Posterior cingulate gyrus (tissue), 11 donors: Measurements from ENCODE around the gene DCANP1.
A peak's percentile ranks its signal among the peaks of the same experiment; 100 is the strongest.
"Not testable (repeated sequence)": the region's sequence is repeated elsewhere in the genome, so short reads cannot be mapped to it uniquely, and the experiment has no call there.

Experiments
- DNase-seq, 10 donors: peaks; one replicate each; pipeline versions ENCODE4 v3.0.0 to v3.0.0-alpha.2; 2020 to 2021; ENCODE audit warnings: mixed read lengths in 3 of 10
- intact Hi-C: fragments of 100-400 bp; cut with DNase I; formaldehyde crosslinking; loops from one replicate; pipeline ENCODE4 v1.15.1; 2023

Gene DCANP1, protein sequence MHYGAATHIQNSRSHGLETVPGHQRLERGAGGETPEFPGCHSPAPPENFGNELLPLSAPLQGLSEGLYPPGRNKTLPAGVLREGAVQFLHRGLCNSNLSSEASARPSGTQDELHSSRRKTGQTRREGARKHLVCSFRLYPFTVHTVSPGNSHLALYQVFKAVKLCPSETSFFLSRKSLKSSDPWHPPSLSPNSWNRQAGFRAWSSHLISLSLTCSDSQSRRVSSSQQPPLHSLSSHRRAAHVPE

DNA sequence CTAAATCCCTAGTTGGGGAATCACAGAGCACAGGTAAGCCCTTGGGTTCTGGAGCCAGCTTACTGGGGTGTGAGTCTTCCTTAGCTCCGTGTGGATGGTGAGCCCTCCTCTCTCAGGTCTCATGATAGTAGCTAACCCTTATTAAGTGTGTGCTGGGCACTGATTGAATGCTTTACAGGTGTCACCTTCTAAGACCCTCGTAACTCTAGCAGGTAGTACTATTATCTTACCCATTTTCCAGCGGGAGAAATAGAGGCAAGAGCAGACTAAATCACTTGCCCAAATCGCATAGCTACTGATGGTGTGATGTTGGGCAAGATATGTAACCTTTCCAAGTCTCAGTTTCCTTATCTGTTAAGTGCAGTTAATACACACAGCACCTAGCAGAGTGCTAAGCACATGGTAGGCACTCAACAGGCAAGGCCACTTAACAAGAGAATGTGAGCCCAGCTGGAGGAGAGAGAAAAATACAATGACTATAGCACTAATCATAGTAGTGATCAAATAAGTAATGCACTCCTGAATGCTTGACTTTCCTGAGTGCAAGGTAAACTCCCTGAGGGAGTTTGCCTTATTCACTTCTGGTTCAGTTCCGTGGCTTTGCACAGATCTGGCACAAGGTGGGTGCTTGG lies at the start of gene DCANP1:
TSS of gene DCANP1 (minus strand) at position 51 of the 632 bp plus-strand sequence. CDS start 240 bp downstream, outside the sequence.
- no peak for DNase-seq
- intact Hi-C loops, result no loop called here

DNA sequence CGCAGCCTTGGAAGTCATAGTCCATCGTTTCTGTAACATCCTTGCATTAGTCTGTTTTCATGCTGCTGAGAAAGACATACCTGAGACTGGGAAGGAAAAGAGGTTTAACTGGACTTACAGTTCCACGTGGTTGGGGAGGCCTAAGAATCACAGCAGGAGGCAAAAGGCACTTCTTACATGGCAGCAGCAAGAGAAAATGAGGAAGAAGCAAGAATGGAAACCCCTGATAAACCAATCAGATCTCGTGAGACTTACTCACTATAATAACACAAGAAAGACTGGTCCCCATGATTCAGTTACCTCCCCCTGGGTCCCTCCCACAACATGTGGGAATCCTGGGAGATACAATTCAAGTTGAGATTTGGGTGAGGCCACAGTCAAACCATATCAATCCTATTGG lies 48.4 kb upstream of the DCANP1 start:
- DNase-seq, intact Hi-C loops: not testable (repeated sequence)

DNA sequence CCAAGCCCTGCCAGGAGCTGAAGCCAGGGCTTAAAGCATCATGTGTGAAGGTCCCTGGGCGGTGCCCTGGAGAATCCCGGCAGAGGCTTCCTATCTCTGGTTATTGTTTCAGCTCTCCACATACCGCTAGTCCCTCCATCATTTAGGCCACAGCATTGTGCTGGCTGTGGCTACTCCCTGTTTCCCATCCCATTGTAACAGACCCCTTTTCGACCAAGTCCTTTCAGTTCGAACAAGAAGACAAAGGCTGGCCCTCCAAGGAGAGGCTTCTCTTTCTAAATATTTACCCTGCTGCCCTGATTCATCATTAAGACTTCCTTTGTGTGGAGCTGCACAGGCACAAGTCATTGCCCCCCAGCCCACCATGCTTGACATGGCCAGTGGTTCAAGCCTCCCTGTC lies 47.0 kb upstream of the DCANP1 start:
- no peak for DNase-seq
- intact Hi-C loops, result no loop called here

DNA sequence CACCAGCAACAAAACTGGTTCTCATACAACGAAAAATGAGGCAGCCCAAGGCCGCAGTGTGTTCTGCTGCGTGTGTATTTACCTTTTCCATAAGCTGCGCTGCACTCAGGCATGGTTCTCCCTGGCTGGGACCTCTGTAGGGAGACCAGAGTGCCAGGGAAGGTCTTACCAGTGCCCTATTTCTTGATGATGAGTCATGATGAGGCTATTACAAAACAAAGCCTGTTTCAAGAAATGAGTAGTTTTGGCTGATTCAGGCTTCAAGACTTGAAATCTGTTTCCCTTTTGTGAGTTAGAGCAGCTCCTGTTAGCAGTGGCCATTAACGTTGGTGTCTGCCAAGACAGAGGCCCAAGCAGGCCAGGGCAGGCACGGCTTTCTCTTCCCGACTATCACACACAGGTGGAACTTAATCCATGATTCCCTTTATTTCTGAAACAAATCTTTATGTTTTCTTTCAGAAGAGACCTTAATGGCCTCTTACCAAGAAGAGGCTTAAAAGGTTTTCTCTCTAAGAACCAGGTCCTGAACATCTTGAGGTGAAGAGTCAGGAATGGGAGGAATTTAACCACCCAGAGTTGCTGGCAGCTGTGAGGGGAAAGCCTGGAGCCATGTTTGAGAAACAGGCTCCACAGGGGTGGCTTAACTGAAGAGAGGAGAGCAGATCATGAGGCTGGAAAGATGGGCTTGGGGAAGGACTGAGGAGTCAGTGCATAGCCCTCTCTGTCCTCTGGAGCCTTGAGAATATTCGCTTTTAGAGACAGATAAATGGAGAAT lies 46.4 kb upstream of the DCANP1 start:
- no peak for DNase-seq
- intact Hi-C loops, result no loop called here

DNA sequence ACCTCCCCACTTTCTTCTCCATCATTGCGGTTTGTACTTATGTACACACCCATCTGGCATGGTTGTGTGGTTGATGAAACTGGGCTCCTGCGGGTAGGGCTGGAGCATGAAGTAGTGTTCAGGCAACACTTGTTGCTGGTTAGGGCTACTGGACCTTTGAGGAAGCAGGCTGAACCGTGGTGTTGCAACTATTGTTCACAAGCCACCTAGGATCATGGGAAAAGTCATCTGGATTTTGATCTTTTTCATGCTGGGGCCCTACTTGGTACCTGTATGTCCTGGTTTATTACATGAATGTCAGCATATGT lies 45.1 kb upstream of the DCANP1 start:
- intact Hi-C loops, result no loop called here
- no peak for DNase-seq

DNA sequence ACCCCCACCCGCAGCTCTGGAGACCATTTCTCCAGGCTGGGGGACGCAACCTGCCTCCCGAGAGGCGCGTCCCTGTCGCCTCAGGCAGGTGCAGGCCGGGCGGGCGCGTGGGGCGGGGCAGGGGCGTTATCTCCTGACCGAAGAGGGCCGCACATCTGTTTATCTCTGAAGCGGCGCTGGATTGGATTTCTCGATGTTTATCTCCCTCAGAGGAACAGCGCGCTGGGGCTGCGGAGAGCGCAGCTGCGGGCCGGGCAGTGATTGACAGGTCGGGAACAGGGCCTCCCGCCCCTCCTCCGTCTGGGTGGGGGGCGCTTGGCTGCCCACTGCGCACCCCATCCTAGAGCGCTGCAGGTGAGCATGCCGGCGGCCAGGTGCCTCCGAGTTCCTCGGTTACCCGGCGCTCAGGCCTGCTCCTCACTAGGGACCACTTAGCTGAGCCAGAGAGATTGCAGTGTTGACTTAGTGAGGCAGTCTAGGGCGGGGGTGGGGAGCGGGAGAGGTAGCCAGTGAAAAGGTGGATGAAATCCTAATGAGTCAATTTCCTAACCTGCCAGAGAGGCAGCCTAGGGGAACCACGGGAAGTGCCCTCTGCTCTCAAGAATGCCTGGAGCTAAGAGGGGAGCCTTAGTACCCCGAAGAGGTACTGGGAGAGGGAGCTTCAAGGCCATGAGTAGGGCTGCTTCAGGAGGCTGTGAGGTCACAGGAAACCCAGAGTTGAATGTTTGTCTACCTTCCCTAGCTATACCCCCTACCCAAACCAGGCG lies 44.6 kb upstream of the DCANP1 start:
- no peak for DNase-seq
- intact Hi-C loops, result no loop called here

DNA sequence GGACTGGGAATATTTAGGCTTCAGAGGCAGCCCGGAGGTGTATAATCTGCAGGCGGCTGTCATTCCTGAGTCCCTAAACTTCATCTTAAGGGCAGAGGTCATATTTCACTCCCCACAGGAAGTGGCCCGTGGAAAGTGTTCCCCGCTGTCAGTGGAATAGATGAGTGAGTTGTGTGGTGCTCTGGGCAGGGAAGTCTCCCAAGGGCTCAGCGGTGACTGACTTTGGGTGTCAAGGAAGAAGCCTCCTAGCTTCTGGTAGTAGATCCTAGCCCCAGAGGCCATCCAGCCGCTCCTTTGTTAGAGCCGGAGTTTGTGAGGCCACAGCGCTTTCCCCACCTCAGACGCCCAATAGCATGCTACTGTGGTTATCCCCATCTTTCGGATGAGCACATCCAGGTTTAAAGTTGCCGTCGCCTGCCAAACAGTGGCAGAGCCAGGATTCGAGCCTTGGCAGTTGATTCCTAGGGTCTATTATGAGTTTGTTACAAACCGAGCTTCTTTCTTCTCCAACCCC lies 43.9 kb upstream of the DCANP1 start:
- no peak for DNase-seq
- intact Hi-C loops, result no loop called here

DNA sequence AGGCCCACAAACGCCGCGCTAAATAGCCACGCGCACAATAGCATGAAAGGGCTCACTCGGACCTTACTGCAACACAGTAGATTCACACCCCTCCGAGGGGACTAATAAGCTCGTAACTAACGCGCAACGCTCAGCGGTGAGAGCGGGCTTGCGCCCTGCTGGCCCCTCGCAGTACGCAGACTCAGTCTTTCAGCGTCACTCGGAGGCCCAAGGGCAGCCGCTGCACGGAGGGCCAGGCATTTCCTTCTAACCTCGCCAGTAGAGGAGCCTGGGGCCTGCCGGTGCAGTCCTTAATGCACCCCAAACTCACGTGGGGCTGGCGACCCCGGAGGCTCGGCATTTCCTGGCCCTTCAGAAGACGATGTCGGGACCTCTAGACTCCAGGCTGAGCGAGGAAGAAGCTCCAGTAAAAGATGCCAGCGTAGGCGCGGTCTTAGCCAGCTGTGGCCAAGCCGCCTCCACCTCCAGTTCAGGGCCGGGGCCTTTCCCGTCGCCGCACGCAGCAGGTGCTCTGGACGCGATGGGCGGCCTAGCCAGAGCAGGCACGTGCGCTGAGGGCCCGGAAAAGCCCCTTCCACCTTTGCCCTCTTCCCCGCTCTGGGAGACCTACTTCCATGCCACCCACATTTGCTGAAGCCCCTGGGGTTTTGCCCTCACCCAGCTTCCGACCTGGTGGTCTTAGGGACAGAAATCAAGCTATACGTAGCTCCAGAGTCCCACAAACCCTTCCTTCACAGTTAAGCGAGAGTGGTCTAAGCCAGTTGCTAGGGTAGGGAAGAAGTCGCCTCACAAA lies 43.3 kb upstream of the DCANP1 start:
- no peak for DNase-seq
- intact Hi-C loops, result no loop called here

DNA sequence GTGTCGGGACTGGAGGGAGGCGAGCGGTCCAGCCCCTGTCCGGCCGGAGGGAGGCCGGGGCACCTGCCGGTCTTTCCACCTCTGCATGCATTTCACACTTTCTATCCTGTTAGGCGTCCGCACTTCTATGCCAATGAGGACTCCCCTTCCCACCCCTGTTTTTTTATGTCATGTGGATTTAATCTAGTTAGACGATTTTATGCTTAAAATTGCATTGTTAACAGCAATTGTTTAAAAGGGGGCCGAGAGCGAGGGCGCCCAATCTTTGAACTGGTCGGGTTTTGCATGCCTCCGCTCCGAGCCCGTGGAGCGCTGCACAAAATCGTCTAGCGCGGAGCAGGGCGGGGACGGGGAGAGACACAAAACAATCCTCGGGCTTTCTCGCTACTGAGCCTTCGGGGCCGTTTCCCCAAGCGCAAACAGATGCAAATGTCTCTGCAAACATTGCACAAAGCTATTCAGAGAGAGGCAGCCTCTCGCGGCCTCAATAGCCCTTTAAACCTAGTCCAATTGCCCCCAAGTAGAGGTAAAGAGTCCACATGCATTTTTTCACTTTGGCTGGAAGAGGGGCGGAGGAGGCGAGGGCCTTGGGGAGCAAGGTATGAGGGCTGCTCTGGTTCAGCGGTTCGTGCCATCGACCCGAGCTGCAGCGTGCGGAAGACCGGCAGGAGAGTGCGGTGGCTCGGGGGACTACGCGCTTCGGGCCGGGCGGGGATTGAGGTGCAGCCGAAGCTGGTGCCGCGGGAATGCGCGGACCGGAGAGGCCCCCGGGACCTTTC lies 42.5 kb upstream of the DCANP1 start:
- peak in 1 of 10 donors; percentile 70 for DNase-seq
- intact Hi-C loops, result no loop called here

DNA sequence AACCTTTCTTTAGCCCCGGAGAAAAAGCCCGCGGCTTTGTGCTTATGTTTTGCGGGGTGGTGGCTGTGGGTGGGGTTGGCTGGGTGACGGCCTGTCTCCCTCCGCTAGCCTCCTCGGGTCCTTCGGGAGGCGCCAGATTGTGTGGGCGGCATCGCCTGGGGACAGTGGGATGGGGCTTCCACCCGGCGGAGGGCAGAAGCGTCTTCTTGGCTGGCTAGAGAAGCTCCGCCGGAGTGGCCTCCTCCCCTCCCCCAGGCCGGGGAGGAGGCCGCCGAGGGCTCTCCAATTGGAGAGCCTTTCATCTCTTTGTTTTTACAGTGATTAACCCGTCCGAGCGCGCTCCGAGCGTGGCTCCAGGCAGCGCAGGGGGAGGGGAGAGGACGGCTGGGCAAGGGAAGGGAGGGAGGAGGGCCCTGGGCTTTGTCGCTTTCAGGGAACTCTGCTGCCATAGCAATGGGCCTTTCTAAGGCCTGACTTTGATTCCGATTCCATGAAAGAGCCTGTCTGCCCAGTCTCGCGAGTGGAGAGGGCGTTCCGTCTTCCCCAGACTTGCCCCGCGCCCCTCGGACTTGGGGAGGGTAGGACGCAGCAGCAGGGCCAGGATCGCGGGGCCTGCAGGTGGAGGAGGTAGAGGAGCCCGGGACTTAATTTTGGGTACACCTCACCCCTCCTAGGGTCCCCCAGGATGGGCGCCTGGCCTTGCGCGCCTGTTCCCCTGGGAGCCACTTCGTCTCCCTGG lies 41.7 kb upstream of the DCANP1 start:
- intact Hi-C loops, result no loop called here

DNA sequence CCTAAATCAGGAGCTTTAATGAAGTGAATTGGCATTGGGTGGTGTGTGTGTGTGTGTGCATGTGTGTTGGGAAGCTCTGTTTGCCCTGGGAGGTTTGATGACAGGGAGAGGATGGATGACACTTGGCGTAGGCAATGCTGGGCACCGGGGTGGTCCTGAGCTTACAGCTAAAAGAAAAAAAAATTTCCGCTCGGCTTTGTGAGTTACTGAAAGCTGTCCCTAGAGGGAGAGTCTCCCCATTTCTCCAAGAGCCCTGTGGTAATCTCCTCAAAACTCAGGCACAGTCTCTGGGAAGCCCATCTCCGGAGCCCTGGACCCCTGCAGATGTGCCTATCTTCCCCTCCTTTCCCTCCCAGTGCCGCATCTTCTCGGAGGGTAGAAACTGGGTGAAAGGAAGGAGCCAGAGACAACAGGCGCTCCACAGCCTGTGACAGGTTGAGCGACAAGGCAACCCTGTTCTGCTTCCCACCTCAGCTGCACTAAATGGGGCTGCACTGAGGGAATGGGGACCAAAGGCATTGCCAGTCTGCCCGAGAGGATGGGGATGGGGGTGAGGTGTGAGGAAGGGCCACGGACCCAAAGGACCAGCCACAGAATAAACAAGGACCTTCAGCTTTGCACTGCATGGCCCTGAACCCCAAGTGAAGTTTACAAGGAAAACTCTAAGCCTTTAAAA lies 40.8 kb upstream of the DCANP1 start:
- peak in 1 of 10 donors; percentile 50 for DNase-seq
- intact Hi-C loops, result no loop called here

More for the DNA sequence above, 41.7 kb upstream of the DCANP1 start:
- DNase-seq, result peak in 9 of 10 donors; percentile 29 to 91 (median 49)

DNA sequence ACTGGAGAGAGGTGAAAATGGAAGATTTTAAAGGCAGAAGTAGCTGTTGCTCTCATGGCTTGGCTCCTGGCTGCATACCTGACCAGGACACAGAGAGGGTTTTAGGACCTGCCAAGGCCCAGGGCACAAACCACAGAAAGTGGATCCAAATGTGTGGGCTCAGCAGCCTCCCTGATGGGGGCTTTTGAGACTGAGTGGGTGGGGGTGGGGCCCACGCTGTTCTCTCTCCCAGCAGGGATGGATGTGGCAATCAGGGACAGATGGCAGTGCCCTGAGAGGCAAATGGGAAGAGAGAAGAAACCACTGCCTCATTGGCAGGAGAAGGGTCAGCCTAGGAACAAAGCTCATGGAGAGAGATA lies 39.9 kb upstream of the DCANP1 start:
- peak in 1 of 10 donors; percentile 30 for DNase-seq
- intact Hi-C loops, result no loop called here

DNA sequence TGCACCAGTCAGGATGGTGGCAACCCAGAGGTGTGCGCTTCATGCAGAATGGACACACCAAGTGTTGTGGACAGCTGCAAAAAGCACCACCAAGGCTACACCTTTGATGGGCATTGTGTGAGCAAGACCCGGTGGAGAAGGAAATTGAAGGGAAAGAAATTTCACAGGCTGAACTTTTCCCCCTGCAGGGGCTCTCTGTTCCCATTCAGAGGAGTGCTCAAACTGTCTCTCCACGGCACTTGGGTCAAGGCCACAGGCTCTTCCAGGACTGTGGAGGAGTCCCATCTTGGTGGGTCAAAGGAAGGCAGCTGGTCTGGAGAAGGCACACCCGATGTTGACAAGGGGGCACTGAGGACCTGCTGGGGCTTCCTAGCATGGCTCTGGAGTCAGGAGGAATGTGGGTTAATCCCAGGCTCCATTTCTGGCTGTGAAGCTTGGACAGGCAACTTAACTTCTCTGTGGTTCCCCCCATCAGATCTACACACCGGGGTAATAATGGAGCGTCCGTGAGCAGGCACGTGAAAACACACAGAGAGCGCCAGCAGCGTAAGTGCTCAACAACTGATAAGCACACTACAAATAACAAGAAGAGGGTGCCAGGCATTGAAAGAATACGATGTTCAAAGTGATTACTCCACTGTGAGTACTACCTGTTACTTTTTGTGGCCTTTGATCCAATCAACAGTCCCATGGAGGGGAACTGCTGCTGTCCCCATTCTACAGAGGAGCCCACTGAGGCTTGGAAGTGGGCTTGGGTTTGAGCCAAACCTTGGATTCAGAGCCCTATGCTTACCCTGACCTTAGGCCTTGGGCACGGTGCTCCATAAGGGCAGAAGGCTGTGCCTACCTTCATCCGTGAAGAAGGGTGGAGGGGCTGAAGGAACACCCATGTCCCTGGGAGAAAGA lies 39.2 kb upstream of the DCANP1 start:
- peak in 1 of 10 donors; percentile 30 for DNase-seq
- intact Hi-C loops, result no loop called here

DNA sequence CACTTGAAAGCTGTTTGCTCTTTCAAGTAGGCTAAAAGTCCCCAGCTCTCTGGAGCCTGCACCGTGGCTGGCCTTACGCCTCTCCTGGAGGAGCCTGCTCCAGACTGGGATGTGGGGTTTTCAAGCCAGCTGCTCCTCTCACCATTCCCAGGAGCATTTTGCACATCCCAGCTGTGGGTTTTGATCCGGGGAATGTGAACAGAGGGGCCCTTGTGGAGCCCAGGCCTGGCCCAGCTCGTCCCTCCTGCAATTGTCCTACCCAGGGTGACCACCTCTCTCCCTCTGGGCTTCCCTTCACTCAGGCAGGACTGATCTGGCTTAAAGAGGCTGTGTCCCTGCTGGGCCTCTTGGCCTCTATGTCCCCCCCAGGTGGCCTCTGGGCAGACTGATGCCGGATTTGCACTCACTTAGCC lies 37.5 kb upstream of the DCANP1 start:
- intact Hi-C loops, result no loop called here
- DNase-seq, result no peak

DNA sequence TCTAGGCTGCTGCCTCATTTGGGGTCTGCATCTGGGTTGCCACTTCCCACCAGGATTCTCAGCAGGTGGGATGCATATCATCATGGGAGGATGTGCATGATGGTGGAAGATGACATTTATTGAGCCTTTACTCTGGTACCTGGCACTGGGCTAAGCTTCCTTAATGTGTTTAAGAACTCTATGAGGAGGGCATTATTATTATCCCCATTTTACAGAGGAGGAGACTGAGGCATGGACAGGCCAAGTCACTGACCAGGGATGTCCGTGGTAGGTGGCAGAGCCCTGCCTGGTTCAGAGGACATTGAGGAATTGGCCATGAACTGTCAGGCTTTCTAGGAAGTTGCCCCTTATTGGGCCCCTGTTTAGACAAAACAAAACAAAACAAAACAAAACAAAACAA lies 36.1 kb upstream of the DCANP1 start:
- DNase-seq, result no peak
- intact Hi-C loops, result no loop called here

DNA sequence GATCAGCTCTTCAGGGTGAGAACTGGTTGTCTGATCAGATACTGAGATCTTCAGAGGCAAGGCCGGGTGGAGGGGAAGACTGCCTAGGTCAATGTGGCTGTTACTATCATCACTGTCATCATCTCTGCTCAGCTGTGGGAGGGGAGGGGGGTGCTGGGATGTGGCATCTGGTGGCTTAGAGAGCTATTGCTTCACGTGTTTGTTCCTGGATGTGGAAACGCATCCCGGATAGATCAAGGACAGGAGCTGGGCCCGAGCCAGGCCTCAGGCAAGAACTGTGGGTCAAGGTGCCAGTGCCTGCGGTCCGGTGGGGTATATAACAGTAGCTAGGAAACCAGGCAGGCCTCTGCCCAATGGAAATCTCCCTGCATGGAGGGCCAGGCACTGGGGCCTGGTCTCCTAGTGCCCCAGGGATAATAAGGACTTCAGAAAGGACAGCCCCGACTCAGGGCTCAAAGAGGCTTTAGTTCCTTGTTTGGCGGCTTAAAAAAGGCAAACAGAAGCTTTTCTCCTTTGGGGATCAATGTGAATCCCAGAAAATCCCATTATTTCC lies 35.3 kb upstream of the DCANP1 start:
- intact Hi-C loops, result no loop called here
- DNase-seq, result no peak

DNA sequence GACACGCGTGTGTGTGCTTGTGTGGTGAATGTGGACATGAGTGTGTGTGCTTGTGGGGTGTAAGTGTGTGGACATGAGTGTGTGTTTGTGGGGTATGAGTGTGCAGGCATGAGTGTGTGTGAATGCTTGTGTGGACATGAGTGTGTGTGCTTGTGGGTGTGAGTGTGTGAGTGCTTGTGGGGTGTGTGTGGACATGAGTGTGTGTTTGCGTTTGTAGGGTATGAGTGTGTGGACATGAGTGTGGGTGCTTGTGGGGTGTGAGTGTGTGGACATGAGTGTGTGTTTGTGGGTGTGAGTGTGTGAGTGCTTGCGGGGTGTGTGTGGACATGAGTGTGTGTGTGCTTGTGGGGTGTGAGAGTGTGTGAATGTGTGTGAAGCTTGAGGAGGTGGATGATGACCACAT lies 34.8 kb upstream of the DCANP1 start:
- peak in 1 of 10 donors; percentile 9 for DNase-seq
- intact Hi-C loops, result no loop called here
